T-helper 1 cell treated with Interleukin-12 subunit alpha and Interleukin-12 subunit beta and Interleukin-4 antibody, amounts not matched to agents 30 μg/mL and 1 μg/mL, for 36 hours (primary cell): ENCODE measurements around the gene ABR.
A peak's percentile ranks its signal among the peaks of the same experiment; 100 is the strongest.
"Not testable (repeated sequence)": the region's sequence is repeated elsewhere in the genome, so short reads cannot be mapped to it uniquely, and the experiment has no call there.

Source experiments
- H3K27ac Mint-ChIP-seq: one replicate; pipeline ENCODE4 v1.8.0; 2021; ENCODE audit warnings: mild to moderate bottlenecking, mixed read lengths
- H3K27me3 Mint-ChIP-seq: one replicate; pipeline ENCODE4 v1.8.0; 2021; ENCODE audit warnings: low read depth, mixed read lengths
- H3K36me3 Mint-ChIP-seq: one replicate; pipeline ENCODE4 v1.8.0; 2021; ENCODE audit warnings: low read depth, mixed read lengths
- H3K4me1 Mint-ChIP-seq: one replicate; pipeline ENCODE4 v1.8.0; 2021; ENCODE audit warnings: low read depth, mixed read lengths
- H3K4me3 Mint-ChIP-seq: one replicate; pipeline ENCODE4 v1.8.0; 2021; ENCODE audit warnings: mild to moderate bottlenecking, moderate library complexity, mixed read lengths
- H3K9me3 Mint-ChIP-seq: one replicate; pipeline ENCODE4 v1.8.0; 2021; ENCODE audit warnings: mixed read lengths

The ABR gene

DNA sequence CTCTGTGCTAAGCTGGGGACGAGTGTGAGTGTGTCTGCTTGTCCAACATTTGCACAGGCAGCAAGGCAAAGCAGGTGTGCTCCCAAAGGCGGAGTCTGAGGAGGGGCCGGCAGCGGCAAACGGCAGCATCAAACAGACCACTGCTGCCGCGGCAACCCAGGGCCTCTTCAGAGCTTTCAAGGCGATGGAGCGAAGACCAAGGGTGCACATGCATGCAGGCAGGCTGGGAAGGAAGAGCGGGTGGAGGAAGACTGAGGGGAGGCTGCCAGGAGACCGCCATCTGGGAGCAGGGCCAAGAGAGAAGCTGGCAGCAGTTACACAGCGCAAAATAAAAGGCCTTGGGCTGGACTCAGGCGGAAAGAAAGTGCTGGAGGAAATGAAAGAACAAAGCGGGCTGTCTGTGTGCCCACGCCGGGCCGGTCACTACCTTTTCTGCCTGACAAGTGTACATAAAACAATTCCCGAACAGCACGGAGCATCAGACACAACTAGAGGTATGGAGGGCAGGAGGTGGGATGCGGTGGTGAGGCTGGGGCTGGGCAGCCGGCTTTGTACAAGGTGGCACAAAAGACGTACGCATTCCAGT is 174.3 kb downstream of the ABR start:
- H3K36me3 Mint-ChIP-seq, result peaks cover 26% of the 10 kb centered on the region

DNA sequence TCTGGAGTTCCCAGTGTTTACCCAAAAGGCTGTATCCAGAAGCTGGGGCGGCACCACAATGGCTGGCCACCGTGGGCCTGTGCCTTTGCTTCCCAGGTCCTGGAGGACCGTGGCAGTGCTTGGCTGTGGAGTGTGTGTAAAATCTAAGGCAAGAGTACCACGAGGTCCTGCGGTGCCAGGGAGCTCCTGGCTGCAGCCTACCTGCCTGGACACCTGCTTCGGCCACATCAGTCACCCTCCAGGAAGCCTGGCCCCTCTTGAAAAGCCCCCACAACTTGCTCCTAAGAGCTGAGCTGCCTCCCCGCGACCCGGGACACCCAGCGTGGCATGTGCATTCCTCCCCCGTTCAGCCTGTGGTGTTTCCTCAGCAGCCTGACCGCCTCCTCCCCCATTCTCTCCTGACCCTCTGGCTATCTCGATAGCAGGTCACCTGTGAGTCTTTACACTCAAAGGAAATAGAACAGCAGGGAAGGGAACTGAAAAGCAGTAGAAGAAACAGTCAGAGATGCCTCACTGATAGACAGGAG is 174.9 kb downstream of the ABR start:
- Mint-ChIP-seq H3K4me1 (no peaks in the 10 kb centered on the region), H3K27ac (no peak overlapping the region), H3K4me3 (no peak overlapping the region), H3K9me3 (no peaks in the 10 kb centered on the region), H3K27me3 (no peaks in the 10 kb centered on the region), H3K36me3 (peaks cover 30% of the 10 kb centered on the region)

More for the DNA sequence above, 174.3 kb downstream of the ABR start:
- H3K4me3 Mint-ChIP-seq, result no peak overlapping the region
- H3K9me3 Mint-ChIP-seq, result no peaks in the 10 kb centered on the region
- H3K27me3 Mint-ChIP-seq, result no peaks in the 10 kb centered on the region
- H3K27ac Mint-ChIP-seq, result no peak overlapping the region
- no peaks in the 10 kb centered on the region for H3K4me1 Mint-ChIP-seq

DNA sequence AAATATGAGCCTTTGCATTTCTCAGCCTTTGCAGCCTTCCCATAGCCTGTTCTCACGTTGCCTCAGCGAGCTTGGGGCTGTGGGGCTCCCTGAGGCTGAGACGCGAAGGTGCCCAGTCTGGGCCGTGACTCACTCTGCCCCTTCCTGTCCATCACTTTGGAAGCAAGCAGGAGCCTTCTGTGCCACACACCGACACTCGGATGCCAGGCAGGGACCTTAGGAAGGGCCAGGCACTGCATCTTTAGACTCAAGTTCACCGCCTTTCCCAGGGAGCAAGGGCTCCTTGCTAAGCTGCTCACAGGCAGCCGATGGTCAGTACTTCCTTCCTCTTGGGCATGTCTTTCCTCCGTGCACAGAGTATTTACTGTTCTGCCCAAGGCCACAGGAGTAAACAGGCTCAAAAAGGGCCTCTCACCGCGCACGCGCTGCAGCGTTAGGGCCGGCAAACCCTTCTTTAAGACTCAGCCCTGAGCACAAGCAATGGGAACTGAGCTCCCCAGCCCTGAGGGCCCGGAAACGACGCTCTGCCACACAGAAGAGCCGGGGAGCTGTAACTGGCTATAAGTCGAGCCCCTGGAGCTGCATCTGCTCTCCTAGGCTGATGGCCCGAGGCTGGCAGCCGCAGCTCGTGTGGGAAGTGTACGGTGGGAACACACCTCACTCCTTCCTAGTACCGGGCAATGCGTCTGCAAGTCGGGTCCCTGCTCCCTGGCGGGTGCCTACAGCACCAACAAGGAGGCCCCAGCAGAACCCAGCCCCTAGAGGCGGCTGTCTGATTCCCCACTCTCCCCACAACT is 175.6 kb downstream of the ABR start:
- Mint-ChIP-seq H3K27ac (no peak overlapping the region), H3K36me3 (peaks cover 33% of the 10 kb centered on the region), H3K4me1 (peaks cover 2% of the 10 kb centered on the region), H3K27me3 (no peaks in the 10 kb centered on the region), H3K9me3 (no peaks in the 10 kb centered on the region), H3K4me3 (no peak overlapping the region)

DNA sequence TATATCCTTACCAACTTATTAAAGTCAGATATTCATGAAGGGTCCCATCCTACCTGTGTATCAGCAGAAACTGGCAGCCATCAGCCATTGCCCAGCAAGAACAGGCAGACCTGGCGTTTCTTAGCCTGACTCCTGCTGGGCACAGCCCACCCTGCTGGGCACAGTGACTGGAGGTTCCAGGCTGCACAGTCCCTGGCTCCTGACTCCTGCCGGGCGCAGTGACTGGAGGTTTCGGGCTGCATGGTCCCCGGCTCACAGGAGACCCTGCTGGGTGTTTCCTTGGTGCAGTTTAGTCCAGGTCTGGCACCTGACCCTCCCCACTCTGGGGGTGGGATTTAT is 176.2 kb downstream of the ABR start:
- H3K4me1 Mint-ChIP-seq, result peaks cover 5% of the 10 kb centered on the region
- H3K9me3 Mint-ChIP-seq, result no peaks in the 10 kb centered on the region
- H3K4me3 Mint-ChIP-seq, result no peak overlapping the region
- H3K27ac Mint-ChIP-seq, result no peak overlapping the region
- H3K27me3 Mint-ChIP-seq, result no peaks in the 10 kb centered on the region
- H3K36me3 Mint-ChIP-seq, result peaks cover 33% of the 10 kb centered on the region

DNA sequence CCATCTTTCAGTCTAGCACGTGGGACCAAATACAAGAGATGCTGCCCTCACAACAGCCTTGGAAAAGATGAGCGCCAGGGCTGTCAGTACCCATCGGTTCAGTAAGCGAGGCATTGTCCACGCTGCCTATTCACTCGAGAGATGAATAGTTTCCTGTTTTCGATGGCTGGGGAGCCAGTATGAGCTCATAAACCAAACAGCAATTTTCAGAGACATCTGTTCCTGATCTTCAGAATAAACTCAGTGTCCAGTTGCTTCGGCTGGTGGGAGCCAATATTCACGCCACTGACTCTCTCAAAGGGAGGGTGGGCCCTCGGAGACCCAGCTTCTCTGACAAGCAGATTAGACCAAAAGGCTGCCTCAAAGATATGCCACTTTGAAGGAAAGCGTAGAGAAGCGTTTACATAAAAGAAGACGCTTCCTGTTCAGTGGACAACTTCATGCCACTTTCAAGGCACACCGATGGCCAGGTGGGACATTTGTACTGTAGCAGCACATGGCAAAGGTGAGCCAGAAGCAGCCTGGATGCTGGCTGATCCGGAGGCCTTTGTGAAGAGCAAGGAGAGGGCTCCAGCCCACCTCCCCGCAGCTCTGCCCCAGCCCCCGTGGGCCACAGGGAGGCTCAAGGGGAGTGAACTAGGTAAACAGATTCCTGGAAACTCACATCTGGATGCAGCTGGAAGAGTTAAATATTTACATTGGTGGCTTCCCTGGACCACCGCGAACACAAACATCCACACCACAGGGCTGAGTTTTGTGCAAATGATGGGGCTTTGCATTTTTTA is 176.8 kb downstream of the ABR start:
- Mint-ChIP-seq H3K27ac (no peak overlapping the region), H3K36me3 (peaks cover 33% of the 10 kb centered on the region), H3K4me1 (peaks cover 9% of the 10 kb centered on the region), H3K9me3 (no peaks in the 10 kb centered on the region), H3K27me3 (no peaks in the 10 kb centered on the region), H3K4me3 (no peak overlapping the region)

DNA sequence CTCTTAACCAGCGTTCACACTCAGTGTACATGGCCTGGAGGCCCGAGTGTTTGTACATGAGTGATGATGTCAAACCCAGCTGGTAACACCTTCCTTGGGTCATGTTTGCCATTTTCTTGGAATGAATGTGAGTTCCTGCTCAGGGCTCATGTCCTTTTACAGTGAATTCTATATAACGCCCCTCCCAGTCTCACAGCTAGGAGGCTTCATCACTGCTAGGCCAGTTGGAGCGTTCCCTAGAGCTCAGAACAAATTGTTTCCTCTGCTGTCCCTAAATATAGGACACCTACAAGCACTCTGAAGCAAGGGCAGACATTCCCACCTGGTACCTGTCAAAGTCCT is 177.4 kb downstream of the ABR start:
- no peaks in the 10 kb centered on the region for H3K27me3 Mint-ChIP-seq
- H3K27ac Mint-ChIP-seq, result peak overlapping the region; percentile 24
- no peaks in the 10 kb centered on the region for H3K9me3 Mint-ChIP-seq
- H3K4me1 Mint-ChIP-seq, result peaks cover 14% of the 10 kb centered on the region
- H3K36me3 Mint-ChIP-seq, result peaks cover 33% of the 10 kb centered on the region
- no peak overlapping the region for H3K4me3 Mint-ChIP-seq

DNA sequence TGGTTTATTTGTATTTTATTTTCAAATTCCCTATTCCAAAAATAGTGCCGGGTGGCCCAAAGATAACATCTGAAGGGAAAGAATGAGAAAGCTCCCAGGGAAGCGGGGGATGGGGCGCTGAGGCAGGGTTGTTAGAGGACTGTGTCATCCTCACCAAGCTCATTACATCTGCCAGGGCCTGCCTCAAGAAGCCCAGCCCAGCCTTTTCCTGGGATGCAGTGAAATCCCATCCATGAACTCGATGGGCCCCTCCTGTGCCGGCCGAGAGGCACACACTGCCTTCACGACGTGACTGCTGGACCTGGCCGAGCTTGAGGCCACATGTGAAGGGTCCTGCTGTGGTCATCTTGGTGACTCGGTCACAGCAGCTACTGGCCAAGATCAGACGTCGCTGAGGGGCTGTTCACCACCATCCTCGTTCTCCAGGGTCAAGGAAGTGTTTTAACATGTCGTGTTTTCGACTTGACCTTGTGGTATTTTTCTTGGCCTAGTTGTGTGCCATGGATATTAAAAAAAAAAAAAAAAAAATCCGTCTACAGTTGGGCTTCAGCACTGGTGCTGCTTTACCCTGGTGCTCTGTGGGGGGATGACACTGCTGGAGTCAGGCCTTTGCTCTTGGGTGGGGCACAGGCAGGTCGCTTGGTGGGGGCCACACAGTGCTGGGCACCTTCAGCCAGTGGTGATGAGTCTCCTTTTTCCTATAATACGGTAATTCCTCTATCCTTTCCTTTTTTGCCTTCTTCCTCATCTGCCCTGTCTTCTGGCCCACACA is 178.0 kb downstream of the ABR start:
- H3K36me3 Mint-ChIP-seq, result peaks cover 33% of the 10 kb centered on the region
- peaks cover 14% of the 10 kb centered on the region for H3K4me1 Mint-ChIP-seq
- H3K27ac Mint-ChIP-seq, result peak overlapping the region; percentile 24
- H3K27me3 Mint-ChIP-seq, result no peaks in the 10 kb centered on the region
- no peak overlapping the region for H3K4me3 Mint-ChIP-seq
- H3K9me3 Mint-ChIP-seq, result no peaks in the 10 kb centered on the region

DNA sequence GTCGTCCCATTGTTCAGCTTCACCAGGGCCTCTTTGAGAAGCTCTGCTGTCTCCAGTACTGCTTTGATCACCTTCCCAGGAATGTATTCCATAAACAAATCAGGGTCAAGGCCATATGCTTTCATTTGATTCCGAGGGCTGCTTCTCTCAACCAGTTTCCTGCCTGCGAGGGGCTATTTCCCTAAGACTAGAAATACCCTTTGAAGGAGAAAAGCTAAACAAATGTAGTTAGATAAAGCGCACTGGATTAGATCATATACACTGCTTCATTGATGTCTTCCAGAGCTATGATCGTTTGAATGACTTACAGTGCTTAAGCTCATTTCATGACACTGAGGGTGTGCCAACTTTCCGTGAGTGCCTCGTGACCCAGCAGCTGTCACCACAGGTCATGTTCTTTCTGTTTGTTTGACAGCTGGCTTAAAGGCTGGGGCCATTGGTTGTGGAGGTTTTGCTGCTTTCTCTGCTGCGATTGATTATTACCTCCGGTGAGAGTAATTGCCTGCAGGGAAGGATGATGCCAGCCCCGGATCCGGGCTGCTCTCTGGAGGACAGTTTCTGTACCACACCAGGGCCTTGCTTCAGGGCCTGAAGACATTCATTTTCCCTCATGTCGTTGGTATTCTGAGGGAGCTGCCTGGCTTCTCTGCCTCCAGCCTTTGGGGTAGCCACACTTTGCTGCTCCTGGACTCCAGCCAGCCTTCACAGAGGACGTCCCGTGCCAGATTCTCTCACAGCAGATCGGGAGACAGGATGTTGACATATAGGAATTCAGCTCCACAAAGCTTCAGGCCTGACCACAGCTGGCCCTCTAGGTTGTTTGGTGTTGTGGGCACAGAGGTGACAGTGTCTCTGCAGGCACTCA is 179.0 kb downstream of the ABR start:
- H3K27ac Mint-ChIP-seq, result no peak overlapping the region
- peaks cover 33% of the 10 kb centered on the region for H3K36me3 Mint-ChIP-seq
- no peak overlapping the region for H3K4me3 Mint-ChIP-seq
- H3K9me3 Mint-ChIP-seq, result no peaks in the 10 kb centered on the region
- no peaks in the 10 kb centered on the region for H3K27me3 Mint-ChIP-seq
- peaks cover 14% of the 10 kb centered on the region for H3K4me1 Mint-ChIP-seq

DNA sequence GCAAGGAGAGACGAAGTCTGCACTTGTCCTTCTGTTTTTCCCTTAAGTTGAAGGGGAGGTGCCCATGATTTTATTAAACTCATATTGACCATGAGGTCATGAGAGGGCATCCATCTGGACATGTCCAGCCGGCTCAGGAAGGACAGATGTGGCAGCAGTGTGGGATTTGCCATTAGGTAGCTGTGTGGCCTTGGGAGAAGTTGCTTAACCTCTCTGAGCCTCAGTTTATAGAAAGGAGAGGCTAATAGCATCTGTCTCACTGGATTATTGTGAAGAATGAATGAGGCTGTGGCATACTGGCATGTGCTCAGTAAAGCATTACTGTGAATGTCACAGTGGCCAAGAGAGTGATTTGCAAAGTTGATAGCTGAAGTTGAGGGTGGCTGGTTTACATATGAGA is 181.7 kb downstream of the ABR start:
- Mint-ChIP-seq H3K4me3 (peak overlapping the region; percentile 93), H3K27ac (no peak overlapping the region), H3K27me3 (no peaks in the 10 kb centered on the region), H3K4me1 (peaks cover 14% of the 10 kb centered on the region), H3K36me3 (peaks cover 28% of the 10 kb centered on the region), H3K9me3 (peaks cover 21% of the 10 kb centered on the region)

DNA sequence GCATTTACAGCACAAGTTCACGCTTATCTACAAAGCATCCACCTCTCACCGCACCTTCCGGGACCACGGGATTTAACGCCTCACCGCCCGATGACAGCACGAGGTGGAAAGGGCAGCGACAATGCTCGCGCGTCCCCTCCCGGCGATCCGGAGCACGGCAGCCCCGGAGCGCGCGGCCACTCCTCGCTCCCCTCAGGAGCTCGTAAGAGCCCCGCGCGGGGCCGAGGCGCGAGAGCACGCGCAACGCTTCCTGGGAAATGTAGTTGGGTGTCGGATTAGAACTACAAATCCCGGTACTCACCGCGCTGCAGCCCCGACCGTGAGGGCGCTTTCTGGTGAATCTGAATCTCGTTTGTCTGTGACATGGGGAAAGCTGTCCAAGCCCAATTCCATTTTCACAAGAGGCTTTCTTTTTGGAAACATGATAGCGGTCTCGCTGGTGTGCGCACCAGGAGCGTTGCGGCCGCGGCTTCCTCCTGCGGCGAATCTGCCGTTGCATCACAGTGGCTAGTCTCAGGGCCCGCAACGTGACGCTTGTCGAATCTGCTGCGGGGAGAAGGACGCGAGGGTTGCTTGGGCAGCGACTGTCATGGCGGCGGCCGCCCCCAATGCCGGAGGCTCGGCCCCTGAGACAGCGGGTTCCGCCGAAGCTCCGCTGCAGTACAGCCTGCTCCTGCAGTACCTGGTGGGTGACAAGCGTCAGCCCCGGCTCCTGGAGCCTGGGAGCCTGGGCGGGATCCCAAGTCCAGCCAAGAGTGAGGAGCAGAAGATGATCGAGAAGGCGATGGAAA is 183.0 kb downstream of the ABR start, which contains the start of gene TIMM22:
Gene TIMM22 (plus strand): TSS at position 576 of the 791 bp plus-strand sequence. CDS start 14 bp downstream, at position 590.
- Mint-ChIP-seq H3K36me3 (peaks cover 18% of the 10 kb centered on the region), H3K27ac (peak within 1 kb of the TSS; percentile 92), H3K27me3 (no peaks in the 10 kb centered on the region), H3K9me3 (peaks cover 30% of the 10 kb centered on the region), H3K4me3 (peak within 1 kb of the TSS; percentile 93), H3K4me1 (peaks cover 14% of the 10 kb centered on the region)

DNA sequence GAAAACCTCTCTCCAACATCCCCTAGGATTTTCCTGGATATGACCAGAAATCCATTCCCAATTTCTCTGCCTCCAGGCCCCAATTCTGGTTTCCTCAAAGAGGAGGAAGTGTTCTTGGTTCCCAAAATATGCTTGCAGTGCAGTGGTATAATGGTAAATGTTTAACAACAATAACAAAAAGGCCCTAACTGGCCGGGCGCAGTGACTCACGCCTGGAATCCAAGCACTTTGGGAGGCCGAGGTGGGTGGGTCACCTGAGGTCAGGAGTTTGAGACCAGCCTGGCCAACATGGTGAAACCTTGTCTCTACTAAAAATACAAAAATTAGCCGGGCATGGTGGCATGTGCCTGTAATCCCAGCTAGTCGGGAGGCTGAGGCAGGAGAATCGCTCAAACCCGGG is 184.5 kb downstream of the ABR start:
- not testable (repeated sequence) for H3K4me3 Mint-ChIP-seq, H3K27ac Mint-ChIP-seq, H3K27me3 Mint-ChIP-seq, H3K36me3 Mint-ChIP-seq
- Mint-ChIP-seq H3K9me3 (peaks cover 33% of the 10 kb centered on the region), H3K4me1 (peaks cover 14% of the 10 kb centered on the region)

DNA sequence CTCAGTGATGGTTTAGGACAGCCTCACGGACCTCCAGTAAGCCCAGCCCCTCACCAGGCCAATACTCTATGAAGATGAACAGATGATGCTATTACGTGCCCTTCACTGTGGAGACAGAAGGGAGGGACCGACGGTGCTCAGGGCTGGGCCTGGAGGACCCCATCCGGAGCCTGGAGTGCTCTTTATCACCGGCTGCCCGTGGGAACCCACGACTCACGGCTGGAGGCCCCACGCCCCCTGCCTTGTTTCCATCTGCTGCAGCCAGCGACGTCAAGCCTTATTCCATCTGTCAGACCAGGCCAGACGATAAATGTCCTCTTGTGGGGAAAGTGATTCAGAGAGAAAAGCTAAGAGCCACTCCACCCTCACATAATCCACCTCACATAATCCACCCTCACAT is 186.8 kb downstream of the ABR start:
- Mint-ChIP-seq H3K4me1 (peaks cover 4% of the 10 kb centered on the region), H3K27ac (no peak overlapping the region), H3K4me3 (no peak overlapping the region), H3K27me3 (no peaks in the 10 kb centered on the region), H3K36me3 (peaks cover 2% of the 10 kb centered on the region), H3K9me3 (peaks cover 33% of the 10 kb centered on the region)

DNA sequence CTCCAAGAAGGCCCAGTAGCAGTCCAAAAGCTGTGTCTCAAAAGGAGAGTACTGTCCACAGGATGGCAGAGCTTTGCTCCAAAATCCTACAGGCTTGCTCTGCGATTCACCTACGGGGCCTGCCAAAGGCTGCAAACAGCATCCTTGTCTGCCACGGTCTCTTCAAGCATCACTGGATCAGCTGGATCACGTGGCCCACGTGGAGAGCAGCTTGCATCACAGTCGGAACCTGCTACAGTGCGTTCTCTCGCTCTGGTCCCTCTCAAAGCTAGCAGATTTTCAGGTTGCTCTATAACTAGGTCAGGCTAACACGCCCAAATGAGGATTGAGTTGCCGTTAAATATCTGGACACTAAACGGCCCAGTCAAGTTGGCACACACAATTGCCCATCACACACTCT is 191.2 kb downstream of the ABR start:
- Mint-ChIP-seq H3K4me3 (no peak overlapping the region), H3K27ac (no peak overlapping the region), H3K36me3 (no peaks in the 10 kb centered on the region), H3K27me3 (no peaks in the 10 kb centered on the region), H3K4me1 (no peaks in the 10 kb centered on the region), H3K9me3 (peaks cover 17% of the 10 kb centered on the region)
